ENCODE results near the gene TAS2R31. TPM values are rescaled to one million over a fixed set of nuclear protein-coding genes. Genes with fewer than 3 reads are reported as not detected.

TAS2R31 gene, protein sequence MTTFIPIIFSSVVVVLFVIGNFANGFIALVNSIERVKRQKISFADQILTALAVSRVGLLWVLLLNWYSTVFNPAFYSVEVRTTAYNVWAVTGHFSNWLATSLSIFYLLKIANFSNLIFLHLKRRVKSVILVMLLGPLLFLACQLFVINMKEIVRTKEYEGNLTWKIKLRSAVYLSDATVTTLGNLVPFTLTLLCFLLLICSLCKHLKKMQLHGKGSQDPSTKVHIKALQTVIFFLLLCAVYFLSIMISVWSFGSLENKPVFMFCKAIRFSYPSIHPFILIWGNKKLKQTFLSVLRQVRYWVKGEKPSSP
- total RNA-seq (2021) = 1.7 and 2.3 TPM in 2 replicates
- long read RNA-seq = 0 reads

DNA sequence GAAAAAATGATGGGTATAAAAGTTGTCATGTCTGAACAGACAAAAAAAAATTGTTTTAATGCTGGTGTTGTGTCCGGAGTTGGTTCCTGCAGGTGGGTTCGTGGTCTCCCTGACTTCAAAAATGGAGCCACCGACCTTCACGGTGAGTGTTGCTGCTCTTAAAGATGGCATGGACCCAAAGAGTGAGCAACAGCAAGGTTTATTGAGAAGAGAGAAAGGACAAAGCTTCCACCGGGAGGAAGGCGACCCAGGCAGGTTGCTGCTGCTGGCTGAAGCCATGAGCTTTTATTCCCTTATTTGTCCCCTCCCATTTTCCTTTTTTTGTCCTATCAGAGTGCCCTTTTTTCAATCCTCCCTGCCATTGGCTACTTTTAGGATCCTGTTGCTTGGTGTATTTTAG is at the start of gene TAS2R31:
TSS of gene TAS2R31 (minus strand) at position 101 of the 400 bp plus-strand sequence. CDS start at position 29, 72 bp downstream.
- H3K4me1 Mint-ChIP-seq = no peaks in the 10 kb centered on the region
- no peaks in the 10 kb centered on the region for H3K79me2 ChIP-seq (ENCODE audit: insufficient read depth, low read length)
- no peak for DNase-seq
- H3K27ac Mint-ChIP-seq = no peak within 1 kb of the TSS
- no peaks in the 10 kb centered on the region for H3K9me3 Mint-ChIP-seq
- H2AK5ac ChIP-seq (ENCODE audit: insufficient read length, low read length) = no peak within 1 kb of the TSS
- H2AFZ ChIP-seq (ENCODE audit: low read length) = no peak within 1 kb of the TSS
- no peaks in the 10 kb centered on the region for H3K27me3 ChIP-seq (ENCODE audit: insufficient read depth, low read length)
- no peaks in the 10 kb centered on the region for H3K23me2 ChIP-seq (ENCODE audit: insufficient read length, low read depth, low read length, poor library complexity, severe bottlenecking)
- TF ChIP-seq, protein P1, sequence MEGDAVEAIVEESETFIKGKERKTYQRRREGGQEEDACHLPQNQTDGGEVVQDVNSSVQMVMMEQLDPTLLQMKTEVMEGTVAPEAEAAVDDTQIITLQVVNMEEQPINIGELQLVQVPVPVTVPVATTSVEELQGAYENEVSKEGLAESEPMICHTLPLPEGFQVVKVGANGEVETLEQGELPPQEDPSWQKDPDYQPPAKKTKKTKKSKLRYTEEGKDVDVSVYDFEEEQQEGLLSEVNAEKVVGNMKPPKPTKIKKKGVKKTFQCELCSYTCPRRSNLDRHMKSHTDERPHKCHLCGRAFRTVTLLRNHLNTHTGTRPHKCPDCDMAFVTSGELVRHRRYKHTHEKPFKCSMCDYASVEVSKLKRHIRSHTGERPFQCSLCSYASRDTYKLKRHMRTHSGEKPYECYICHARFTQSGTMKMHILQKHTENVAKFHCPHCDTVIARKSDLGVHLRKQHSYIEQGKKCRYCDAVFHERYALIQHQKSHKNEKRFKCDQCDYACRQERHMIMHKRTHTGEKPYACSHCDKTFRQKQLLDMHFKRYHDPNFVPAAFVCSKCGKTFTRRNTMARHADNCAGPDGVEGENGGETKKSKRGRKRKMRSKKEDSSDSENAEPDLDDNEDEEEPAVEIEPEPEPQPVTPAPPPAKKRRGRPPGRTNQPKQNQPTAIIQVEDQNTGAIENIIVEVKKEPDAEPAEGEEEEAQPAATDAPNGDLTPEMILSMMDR (conservative IDR thresholded peaks at IDR 0.05) = no peak
- no peaks in the 10 kb centered on the region for H4K20me1 ChIP-seq (ENCODE audit: control insufficient read depth, insufficient read depth, insufficient read length)
- no peak within 1 kb of the TSS for H3K14ac ChIP-seq (ENCODE audit: insufficient read depth, low read length)
- H2BK12ac ChIP-seq (ENCODE audit: insufficient read length, low read depth, low read length) = no peak within 1 kb of the TSS
- no peaks in the 10 kb centered on the region for H3K4me1 ChIP-seq (ENCODE audit: insufficient read depth, low read length)
- no peak within 1 kb of the TSS for H4K5ac ChIP-seq (ENCODE audit: insufficient read length, low read depth, low read length)
- no peak within 1 kb of the TSS for H3K4me2 ChIP-seq (ENCODE audit: insufficient read depth, insufficient read length, low read length)
- no peak within 1 kb of the TSS for H2BK5ac ChIP-seq (ENCODE audit: insufficient read length, low read length)
- no peak within 1 kb of the TSS for H3K23ac ChIP-seq (ENCODE audit: insufficient read length, low read depth, low read length)
- no peak within 1 kb of the TSS for H3K4me3 Mint-ChIP-seq
- H4K8ac ChIP-seq (replicated peaks; ENCODE audit: insufficient read length, low read depth, low read length) = no peak within 1 kb of the TSS
- no peak within 1 kb of the TSS for H4K91ac ChIP-seq (ENCODE audit: insufficient read length, low read depth, low read length)
- no peak within 1 kb of the TSS for H3K18ac ChIP-seq (ENCODE audit: insufficient read length, low read depth, low read length)
- no peak within 1 kb of the TSS for H2BK20ac ChIP-seq (ENCODE audit: low read depth, low read length, poor library complexity, severe bottlenecking)
- H3K56ac ChIP-seq (ENCODE audit: insufficient read length, low read depth, low read length) = no peak within 1 kb of the TSS
- no CpG with 5 or more reads among the region's 6 CpGs for WGBS (ENCODE audit: extremely low coverage, insufficient read length, low lambda C conversion rate)
- no peak within 1 kb of the TSS for H3K4ac ChIP-seq (ENCODE audit: low read depth, low read length)
- H3K9ac ChIP-seq (ENCODE audit: extremely low read depth, insufficient read length, low read length) = no peak within 1 kb of the TSS
- H3K79me1 ChIP-seq (ENCODE audit: insufficient read depth, low read depth, low read length, poor library complexity, severe bottlenecking) = no peaks in the 10 kb centered on the region
- H3K36me3 Mint-ChIP-seq (ENCODE audit: insufficient read depth in 1 of 3, low read depth in 3 of 3) = peaks cover 13 to 21% (median 19%) of the 10 kb centered on the region in 3 experiments
- no peak within 1 kb of the TSS for H2BK15ac ChIP-seq (ENCODE audit: low read depth, low read length)
- H3K27ac ChIP-seq (ENCODE audit: insufficient read length, low read depth, low read length) = no peak within 1 kb of the TSS
- H3T11ph ChIP-seq (ENCODE audit: low read length) = no peak within 1 kb of the TSS
- no peaks in the 10 kb centered on the region for H3K9me3 ChIP-seq (ENCODE audit: control insufficient read depth, low read depth, low read length)
- no peaks in the 10 kb centered on the region for H3K27me3 Mint-ChIP-seq (ENCODE audit: low read depth)
- H2BK120ac ChIP-seq (ENCODE audit: low read depth, low read length, poor library complexity, severe bottlenecking) = no peak within 1 kb of the TSS
